Measurements from ENCODE around the gene IRF1.

IRF1 gene

GRCh38 chr5:132474881-132475496 is 15.6 kb downstream of the IRF1 start:
- no peak for TF ChIP-seq GATA2 (IDR thresholded peaks at IDR 0.05; ENCODE audit: low read depth, low read length)
- TF ChIP-seq GATA3 (IDR thresholded peaks at IDR 0.05; ENCODE audit: low read depth, low read length) = no peak

DNA sequence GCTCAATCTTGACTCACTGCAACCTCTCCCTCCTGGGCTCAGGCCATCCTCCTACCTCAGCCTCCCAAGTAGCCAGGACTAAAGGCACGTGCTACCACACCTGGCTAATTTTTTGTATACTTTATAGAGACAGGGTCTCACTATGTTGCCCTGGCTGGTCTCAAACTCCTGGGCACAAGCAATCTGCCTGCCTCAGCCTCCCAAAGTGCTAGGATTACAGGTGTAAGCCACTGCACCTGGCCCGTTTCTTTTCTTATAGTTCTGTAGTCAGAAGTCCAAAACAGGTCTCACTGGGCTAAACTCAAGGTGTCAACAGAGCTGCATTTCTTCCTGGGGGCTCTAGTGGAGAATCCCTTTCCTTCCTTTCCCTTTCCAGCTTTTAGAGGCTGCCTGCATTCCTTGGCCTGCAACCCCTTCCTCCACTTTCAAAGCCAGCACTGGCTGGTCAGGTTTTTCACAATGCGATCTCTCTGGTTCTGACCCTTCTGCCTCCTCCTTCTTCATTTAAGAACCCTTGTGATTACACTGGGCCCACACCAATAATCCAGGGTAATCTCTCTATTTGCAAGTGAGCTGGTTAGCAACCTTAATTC is 16.3 kb downstream of the IRF1 start:
- TF ChIP-seq GATA3 (IDR thresholded peaks at IDR 0.05; ENCODE audit: low read depth, low read length) = no peak
- no peak for TF ChIP-seq GATA2 (IDR thresholded peaks at IDR 0.05; ENCODE audit: low read depth, low read length)

GRCh38 chr5:132473668-132474067 is 16.9 kb downstream of the IRF1 start:
- TF ChIP-seq GATA2 (IDR thresholded peaks at IDR 0.05; ENCODE audit: low read depth, low read length) (no peak), GATA3 (IDR thresholded peaks at IDR 0.05; ENCODE audit: low read depth, low read length) (no peak)

DNA sequence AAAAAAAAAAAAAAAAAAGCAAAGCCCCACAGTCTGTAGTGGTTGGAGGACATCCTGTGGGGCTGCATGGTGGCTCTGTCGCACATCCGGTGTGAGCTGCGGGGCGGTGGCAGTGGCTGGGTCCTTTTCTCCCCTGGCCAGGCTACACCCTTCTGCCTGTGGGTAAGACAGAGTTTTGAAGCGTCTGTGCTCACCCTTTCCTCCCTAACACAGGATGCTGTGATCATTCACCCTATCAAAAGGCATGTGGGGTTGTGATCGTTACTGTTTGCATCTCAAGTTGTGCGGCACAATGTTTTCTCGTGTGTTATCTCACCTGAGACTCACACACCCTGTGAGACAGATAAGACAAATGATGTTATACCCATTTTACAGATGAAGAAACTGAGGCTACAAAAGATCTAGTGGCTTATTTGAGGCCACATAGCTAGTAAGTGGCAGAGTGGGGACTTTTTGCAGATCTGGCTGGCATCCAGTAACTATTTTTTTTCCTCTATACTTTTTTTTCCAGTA is 17.5 kb downstream of the IRF1 start:
- TF ChIP-seq GATA2 (IDR thresholded peaks at IDR 0.05; ENCODE audit: low read depth, low read length) (no peak), GATA3 (IDR thresholded peaks at IDR 0.05; ENCODE audit: low read depth, low read length) (no peak)

DNA sequence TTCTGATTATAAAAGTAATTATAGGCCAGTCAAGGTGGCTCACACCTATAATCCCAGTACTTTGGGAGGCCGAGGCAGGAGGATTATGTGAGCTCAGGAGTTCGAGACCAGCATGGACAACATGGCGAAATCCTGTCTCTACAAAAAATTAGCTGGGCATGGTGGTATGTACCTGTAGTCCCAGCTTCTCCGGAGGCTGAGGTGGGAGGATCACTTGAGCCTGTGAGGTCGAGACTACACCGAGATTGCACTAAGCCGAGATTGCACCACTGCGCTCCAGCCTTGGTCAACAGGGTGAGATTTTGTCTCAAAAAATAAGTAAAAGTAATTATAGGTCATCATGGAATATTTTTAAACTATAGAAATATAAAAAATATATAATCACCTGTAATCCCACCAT is 18.1 kb downstream of the IRF1 start:
- TF ChIP-seq GATA3 (IDR thresholded peaks at IDR 0.05; ENCODE audit: low read depth, low read length) (no peak), GATA2 (IDR thresholded peaks at IDR 0.05; ENCODE audit: low read depth, low read length) (no peak)

- no peak for TF ChIP-seq GATA2 (IDR thresholded peaks at IDR 0.05; ENCODE audit: low read depth, low read length)
- no peak for TF ChIP-seq GATA3 (IDR thresholded peaks at IDR 0.05; ENCODE audit: low read depth, low read length)
Observed at GRCh38 chr5:132471944-132472343, 18.6 kb downstream of the IRF1 start.

DNA sequence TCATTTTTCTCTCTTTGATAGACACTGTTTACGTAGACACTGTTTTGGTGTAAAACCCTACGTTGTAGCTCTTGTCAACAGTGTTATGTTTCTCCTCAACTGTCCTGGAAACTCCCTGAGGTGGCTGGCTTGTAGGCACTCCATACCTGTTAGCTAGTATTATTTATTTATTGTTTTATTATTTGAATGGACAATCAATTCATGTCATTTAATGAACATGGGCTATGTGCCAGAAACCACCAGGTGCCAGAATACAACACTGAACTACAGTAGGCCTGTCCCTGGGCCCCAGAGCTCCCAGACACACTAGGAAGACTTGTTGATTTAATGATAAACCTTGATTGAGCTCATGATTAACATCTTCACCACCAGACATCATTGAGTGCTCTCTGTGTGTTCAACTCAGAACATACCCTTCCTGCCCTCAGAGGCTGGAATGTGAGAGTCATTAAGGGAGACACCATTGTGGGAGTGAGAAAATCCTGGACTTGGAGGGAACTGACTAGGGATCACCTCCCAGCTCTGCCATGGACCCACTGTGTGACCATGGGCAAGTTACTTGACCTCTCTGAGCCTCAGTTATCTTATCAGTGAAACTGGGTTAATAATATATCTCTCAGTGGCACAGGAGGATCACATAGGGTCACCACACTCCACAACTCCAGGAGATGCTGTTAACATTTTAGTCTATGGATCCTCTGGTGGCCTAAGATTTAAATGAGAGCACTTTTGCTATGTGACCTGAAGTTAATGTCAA is 19.2 kb downstream of the IRF1 start:
- TF ChIP-seq GATA2 (IDR thresholded peaks at IDR 0.05; ENCODE audit: low read depth, low read length) (0 out of 2 replicates have a peak, but pooled peaks have one; percentile 21), GATA3 (IDR thresholded peaks at IDR 0.05; ENCODE audit: low read depth, low read length) (no peak)

- TF ChIP-seq GATA2 (IDR thresholded peaks at IDR 0.05; ENCODE audit: low read depth, low read length) (no peak), GATA3 (IDR thresholded peaks at IDR 0.05; ENCODE audit: low read depth, low read length) (no peak)
Observed at GRCh38 chr5:132470596-132470995, 20.0 kb downstream of the IRF1 start.

GRCh38 chr5:132470010-132470392 is 20.6 kb downstream of the IRF1 start:
- TF ChIP-seq GATA2 (IDR thresholded peaks at IDR 0.05; ENCODE audit: low read depth, low read length) (peak; percentile 11; the same call in 1 of the 2 replicates), GATA3 (IDR thresholded peaks at IDR 0.05; ENCODE audit: low read depth, low read length) (no peak)

- TF ChIP-seq GATA3 (IDR thresholded peaks at IDR 0.05; ENCODE audit: low read depth, low read length) (no peak), GATA2 (IDR thresholded peaks at IDR 0.05; ENCODE audit: low read depth, low read length) (no peak)
Observed at GRCh38 chr5:132469380-132470009, 21.1 kb downstream of the IRF1 start.

DNA sequence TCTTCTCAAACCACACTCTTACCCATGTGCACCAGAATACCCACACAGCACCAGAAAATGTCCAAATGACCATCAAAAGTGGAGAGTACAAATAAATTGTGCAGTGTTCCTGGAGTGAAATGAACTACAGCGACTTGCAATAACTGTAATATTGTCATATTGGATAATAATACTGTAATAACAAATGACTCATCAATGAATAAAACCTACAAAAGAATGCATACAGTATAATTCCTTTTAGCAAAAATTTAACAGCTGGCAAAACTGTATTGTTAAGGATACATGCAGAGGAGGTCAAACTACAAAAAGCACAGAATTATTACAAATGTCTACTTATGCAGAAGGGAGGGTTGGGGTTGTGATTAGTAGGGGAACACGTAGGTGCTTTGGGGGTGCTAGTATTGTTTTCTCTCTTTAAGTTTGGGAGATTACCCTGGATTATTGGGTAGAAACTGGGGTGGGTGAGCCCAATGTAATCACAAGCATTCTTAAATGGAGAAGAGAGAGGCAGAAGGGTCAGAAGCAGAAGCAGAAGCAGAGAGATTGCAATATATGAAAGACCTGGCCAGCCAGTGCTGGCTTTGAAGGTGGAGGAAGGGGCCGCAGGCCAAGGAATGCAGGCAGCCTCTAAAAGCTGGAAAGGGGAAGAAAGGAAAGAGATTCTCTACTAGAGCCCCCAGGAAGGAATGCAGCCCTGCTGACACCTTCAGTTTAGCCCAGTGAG is 21.8 kb downstream of the IRF1 start:
- TF ChIP-seq GATA3 (IDR thresholded peaks at IDR 0.05; ENCODE audit: low read depth, low read length) = no peak
- no peak for TF ChIP-seq GATA2 (IDR thresholded peaks at IDR 0.05; ENCODE audit: low read depth, low read length)

- TF ChIP-seq GATA3 (IDR thresholded peaks at IDR 0.05; ENCODE audit: low read depth, low read length) = no peak
- no peak for TF ChIP-seq GATA2 (IDR thresholded peaks at IDR 0.05; ENCODE audit: low read depth, low read length)
Observed at GRCh38 chr5:132467287-132467984, 23.1 kb downstream of the IRF1 start.

Measured in SH-SY5Y (cell line).